AG08396 (cell line): ENCODE measurements around the gene PLEKHG4B.
"Not testable (repeated sequence)": the region's sequence is repeated elsewhere in the genome, so short reads cannot be mapped to it uniquely, and the experiment has no call there.

Experiments used
- DNase-seq: peaks from one replicate; pipeline ENCODE4 v3.0.0; 2012; ENCODE audit warnings: low spot score, mixed read lengths

PLEKHG4B gene

GRCh38 chr5:91556-92263 is at the start of gene PLEKHG4B:
PLEKHG4B (plus strand) TSS chr5:92168; CDS start chr5:92232, 64 bp downstream.
- no peak for DNase-seq

GRCh38 chr5:42250-42649 is 49.7 kb upstream of the PLEKHG4B start:
- no peak for DNase-seq

- DNase-seq: no peak
Observed at GRCh38 chr5:48192-48591, 43.8 kb upstream of the PLEKHG4B start.

- not testable (repeated sequence) for DNase-seq
Observed at GRCh38 chr5:49530-49929, 42.4 kb upstream of the PLEKHG4B start.

- DNase-seq: no peak
Observed at GRCh38 chr5:49953-50544, 41.9 kb upstream of the PLEKHG4B start.

GRCh38 chr5:50724-51499 is 41.1 kb upstream of the PLEKHG4B start:
- DNase-seq: no peak

GRCh38 chr5:51500-51823 is 40.5 kb upstream of the PLEKHG4B start:
- no peak for DNase-seq

- DNase-seq: peak; percentile 48
Observed at GRCh38 chr5:53381-54174, 38.4 kb upstream of the PLEKHG4B start.

- DNase-seq: no peak
Observed at GRCh38 chr5:54175-54730, 37.7 kb upstream of the PLEKHG4B start.

- no peak for DNase-seq
Observed at GRCh38 chr5:54876-55569, 36.9 kb upstream of the PLEKHG4B start.

GRCh38 chr5:56561-57290 is 35.2 kb upstream of the PLEKHG4B start:
- no peak for DNase-seq

- DNase-seq: not testable (repeated sequence)
Observed at GRCh38 chr5:60250-60649, 31.7 kb upstream of the PLEKHG4B start.

GRCh38 chr5:70440-70839 is 21.5 kb upstream of the PLEKHG4B start:
- DNase-seq: no peak

GRCh38 chr5:72316-73180 is 19.4 kb upstream of the PLEKHG4B start:
- not testable (repeated sequence) for DNase-seq

GRCh38 chr5:73181-73447 is 18.9 kb upstream of the PLEKHG4B start:
- DNase-seq: not testable (repeated sequence)

GRCh38 chr5:73768-74502 is 18.0 kb upstream of the PLEKHG4B start:
- no peak for DNase-seq

GRCh38 chr5:74503-75109 is 17.4 kb upstream of the PLEKHG4B start:
- DNase-seq: no peak

GRCh38 chr5:75331-76320 is 16.3 kb upstream of the PLEKHG4B start:
- DNase-seq: no peak
